Measurements from ENCODE around the gene MAN1C1. TPM values are rescaled to one million over a fixed set of nuclear protein-coding genes. Genes with fewer than 3 reads are reported as not detected.

Gene MAN1C1
- total and polyA plus RNA-seq, 4 donors, result 4.6 to 14.7 (median 13.1) TPM

DNA sequence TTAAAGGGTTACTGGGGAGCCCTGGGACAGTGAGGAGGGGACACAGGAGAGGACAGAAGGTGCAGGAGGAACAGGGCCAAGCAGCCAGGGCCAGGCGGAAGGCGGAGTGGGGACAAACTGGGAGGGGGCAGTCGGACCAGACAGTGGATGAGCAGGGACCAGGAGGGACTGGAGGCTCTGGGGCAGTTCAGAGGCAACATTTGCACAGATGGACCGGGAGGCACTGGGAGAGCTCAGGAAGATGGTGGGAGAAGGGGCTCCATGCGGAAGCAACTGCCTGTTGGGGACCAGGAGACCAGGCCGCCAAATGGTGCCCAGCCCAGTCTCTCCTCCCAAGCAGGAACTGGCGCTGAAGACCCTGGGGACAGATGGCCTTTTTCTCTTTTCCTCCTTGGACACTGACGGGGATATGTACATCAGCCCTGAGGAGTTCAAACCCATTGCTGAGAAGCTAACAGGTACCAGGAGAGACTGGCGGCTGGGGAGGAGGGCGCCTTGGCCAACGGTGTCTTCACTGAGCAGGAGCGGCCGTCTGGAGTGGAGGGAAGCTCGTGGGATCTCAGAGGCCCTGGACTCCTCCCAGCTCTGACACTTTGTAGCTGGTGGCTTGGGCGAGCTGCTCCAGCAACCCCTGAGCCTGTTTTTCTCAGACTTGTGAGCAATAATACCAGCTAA is 184.2 kb downstream of the MAN1C1 start:
- no peak for ATAC-seq (ENCODE audit: insufficient read depth, low FRiP score)

DNA sequence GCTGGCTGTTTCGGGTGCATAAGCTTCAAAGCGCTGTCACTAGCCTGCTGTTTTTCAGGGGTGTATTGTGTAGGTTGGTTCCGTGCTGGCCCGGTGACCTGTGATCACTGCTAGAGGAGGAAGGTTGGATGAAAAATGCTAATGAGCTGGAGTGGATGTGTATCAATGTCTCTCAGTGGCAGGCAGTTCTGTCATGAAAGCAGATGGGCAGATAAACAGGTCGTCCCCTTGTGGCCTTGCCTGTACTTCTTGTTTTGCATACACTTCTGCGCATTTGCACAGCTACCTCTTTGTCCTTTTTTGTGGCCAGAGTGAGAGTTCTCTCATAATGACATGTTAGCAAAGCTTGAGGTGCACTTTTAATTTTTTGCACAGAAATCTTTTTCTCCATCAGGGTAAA is 186.3 kb downstream of the MAN1C1 start:
- Histone ChIP-seq H3K4me3 (no peak overlapping the region), H3K27ac (ENCODE audit: low read depth in 1 of 2, low read length in 1 of 2) (no peak overlapping the region), H3K9ac (ENCODE audit: insufficient read depth in 1 of 2, low read length in 2 of 2) (no peak overlapping the region), H3K27me3 (ENCODE audit: control insufficient read depth in 3 of 3, insufficient read depth in 3 of 3, low read length in 2 of 3) (no peaks in the 10 kb centered on the region), H3K9me3 (ENCODE audit: control insufficient read depth in 4 of 4, insufficient read depth in 3 of 4, low read length in 3 of 4) (no peaks in the 10 kb centered on the region), H3K4me1 (ENCODE audit: control insufficient read depth in 5 of 5, insufficient read depth in 5 of 5, low read length in 5 of 5) (peaks cover 0 to 21% (median 4%) of the 10 kb centered on the region in 5 donors), H3K36me3 (ENCODE audit: control insufficient read depth in 4 of 4, insufficient read depth in 4 of 4, low read length in 4 of 4) (peaks cover 0 to 9% (median 6%) of the 10 kb centered on the region in 4 donors)
- TF ChIP-seq, protein P1, sequence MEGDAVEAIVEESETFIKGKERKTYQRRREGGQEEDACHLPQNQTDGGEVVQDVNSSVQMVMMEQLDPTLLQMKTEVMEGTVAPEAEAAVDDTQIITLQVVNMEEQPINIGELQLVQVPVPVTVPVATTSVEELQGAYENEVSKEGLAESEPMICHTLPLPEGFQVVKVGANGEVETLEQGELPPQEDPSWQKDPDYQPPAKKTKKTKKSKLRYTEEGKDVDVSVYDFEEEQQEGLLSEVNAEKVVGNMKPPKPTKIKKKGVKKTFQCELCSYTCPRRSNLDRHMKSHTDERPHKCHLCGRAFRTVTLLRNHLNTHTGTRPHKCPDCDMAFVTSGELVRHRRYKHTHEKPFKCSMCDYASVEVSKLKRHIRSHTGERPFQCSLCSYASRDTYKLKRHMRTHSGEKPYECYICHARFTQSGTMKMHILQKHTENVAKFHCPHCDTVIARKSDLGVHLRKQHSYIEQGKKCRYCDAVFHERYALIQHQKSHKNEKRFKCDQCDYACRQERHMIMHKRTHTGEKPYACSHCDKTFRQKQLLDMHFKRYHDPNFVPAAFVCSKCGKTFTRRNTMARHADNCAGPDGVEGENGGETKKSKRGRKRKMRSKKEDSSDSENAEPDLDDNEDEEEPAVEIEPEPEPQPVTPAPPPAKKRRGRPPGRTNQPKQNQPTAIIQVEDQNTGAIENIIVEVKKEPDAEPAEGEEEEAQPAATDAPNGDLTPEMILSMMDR (IDR thresholded peaks at IDR 0.05; ENCODE audit: control extremely low read depth, extremely low read depth), result no peak
- WGBS, 2 donors, result 60 to 61% methylated on average over 6 of the region's 6 CpGs
- no peak for DNase-seq
- no peak for ATAC-seq (ENCODE audit: insufficient read depth, low FRiP score)

More for the DNA sequence above, 184.2 kb downstream of the MAN1C1 start:
- DNase-seq, result peak in 1 of 3 donors; percentile 28
- Histone ChIP-seq H3K9me3 (ENCODE audit: control insufficient read depth in 4 of 4, insufficient read depth in 3 of 4, low read length in 3 of 4) (no peaks in the 10 kb centered on the region), H3K36me3 (ENCODE audit: control insufficient read depth in 4 of 4, insufficient read depth in 4 of 4, low read length in 4 of 4) (peaks cover 0 to 6% (median 2%) of the 10 kb centered on the region in 4 donors), H3K4me3 (peak overlapping the region; percentile 70), H3K9ac (ENCODE audit: insufficient read depth in 1 of 2, low read length in 2 of 2) (peak overlapping the region; percentile 63 to 65), H3K27me3 (ENCODE audit: control insufficient read depth in 3 of 3, insufficient read depth in 3 of 3, low read length in 2 of 3) (no peaks in the 10 kb centered on the region), H3K27ac (ENCODE audit: low read depth in 1 of 2, low read length in 1 of 2) (peak overlapping the region; percentile 80 to 81), H3K4me1 (ENCODE audit: control insufficient read depth in 5 of 5, insufficient read depth in 5 of 5, low read length in 5 of 5) (peaks cover 0 to 19% (median 2%) of the 10 kb centered on the region in 5 donors)
- TF ChIP-seq, protein P1 (IDR thresholded peaks at IDR 0.05; ENCODE audit: control extremely low read depth, extremely low read depth), result no peak
- 52 to 67% methylated on average over 15 of the region's 15 CpGs for WGBS, 2 donors

DNA sequence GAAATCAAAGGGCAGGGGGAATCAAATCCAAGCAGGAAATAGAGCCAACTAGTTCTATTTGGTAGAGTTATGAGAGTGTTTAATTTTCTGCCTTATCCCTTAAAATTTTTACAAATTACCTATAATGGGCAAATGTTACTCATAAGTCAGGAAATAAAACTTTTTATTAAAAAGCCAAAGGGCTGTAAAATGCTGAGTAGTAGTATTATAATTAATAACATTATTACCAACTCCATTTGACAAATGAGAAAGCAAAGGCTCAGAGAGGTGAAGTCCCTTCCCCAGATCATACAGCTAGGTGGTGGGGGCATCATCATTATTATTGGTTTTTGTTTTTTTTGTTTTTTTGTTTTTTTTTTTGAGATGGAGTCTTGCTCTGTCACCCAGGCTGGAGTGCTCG is 186.8 kb downstream of the MAN1C1 start:
- H3K27me3 ChIP-seq (ENCODE audit: control insufficient read depth in 3 of 3, insufficient read depth in 3 of 3, low read length in 2 of 3), result no peaks in the 10 kb centered on the region
- WGBS, 2 donors, result 95% methylated on average over 1 of the region's 1 CpG
- no peak overlapping the region for H3K9ac ChIP-seq (ENCODE audit: insufficient read depth in 1 of 2, low read length in 2 of 2)
- no peak overlapping the region for H3K27ac ChIP-seq (ENCODE audit: low read depth in 1 of 2, low read length in 1 of 2)
- peaks cover 0 to 9% (median 6%) of the 10 kb centered on the region in 4 donors for H3K36me3 ChIP-seq (ENCODE audit: control insufficient read depth in 4 of 4, insufficient read depth in 4 of 4, low read length in 4 of 4)
- H3K9me3 ChIP-seq (ENCODE audit: control insufficient read depth in 4 of 4, insufficient read depth in 3 of 4, low read length in 3 of 4), result no peaks in the 10 kb centered on the region
- H3K4me1 ChIP-seq (ENCODE audit: control insufficient read depth in 5 of 5, insufficient read depth in 5 of 5, low read length in 5 of 5), result peaks cover 0 to 21% (median 4%) of the 10 kb centered on the region in 5 donors
- ATAC-seq (ENCODE audit: insufficient read depth, low FRiP score), result no peak
- TF ChIP-seq, protein P1 (IDR thresholded peaks at IDR 0.05; ENCODE audit: control extremely low read depth, extremely low read depth), result no peak
- DNase-seq, result no peak
- no peak overlapping the region for H3K4me3 ChIP-seq
